IMR-90 (cell line): ENCODE measurements around the gene NCDN. TPM values are rescaled to one million over a fixed set of nuclear protein-coding genes. Genes with fewer than 3 reads are reported as not detected.

Experiments
- ATAC-seq: fragments of 200-7000 bp; cut with Tn5 transposase; 2 replicates; pipeline ENCODE4 v1.9.1; 2020; ENCODE audit warnings: low read depth, mild to moderate bottlenecking, moderate library complexity
- BruUV-seq: library from RNA; stranded (reverse); fragments of 400-500 nt; replicated peaks from 2 replicates; lab custom pipeline; 2021; lab: Mats Ljungman, UMichigan
- CTCF ChIA-PET: fragments of 300-600 bp; formaldehyde crosslinking; extraction: SDS; loops from one replicate; lab custom pipeline; 2021; ENCODE audit warnings: antibody characterized with exemption; lab: Yijun Ruan, JAX
- POLR2A ChIA-PET: fragments of 300-600 bp; sonication (Branson Sonifier 250); formaldehyde crosslinking; loops from one replicate; lab custom pipeline; 2022; ENCODE audit warnings: antibody characterized with exemption; ENCODE audit not compliant: unreplicated experiment; lab: Charles Lee
- DNase-seq: peaks from one replicate; pipeline ENCODE4 v3.0.0; 2013
- H2AFZ ChIP-seq: replicated peaks from 2 replicates; pipeline ENCODE3; 2013; ENCODE audit warnings: low read length, mild to moderate bottlenecking; ENCODE audit not compliant: poor library complexity
- H2AK5ac ChIP-seq: 2 replicates; pipeline ENCODE4 v1.6.1; 2013; ENCODE audit warnings: low read depth, low read length, inconsistent platforms
- H2AK9ac ChIP-seq: replicated peaks from 2 replicates; pipeline ENCODE3; 2013; ENCODE audit warnings: mild to moderate bottlenecking, low read depth, low read length, moderate library complexity; ENCODE audit not compliant: poor library complexity
- H2BK120ac ChIP-seq: 2 replicates; pipeline ENCODE4 v1.6.1; 2013; ENCODE audit warnings: low read depth, low read length, inconsistent platforms
- H2BK15ac ChIP-seq: 3 replicates; pipeline ENCODE4 v1.6.1; 2013; ENCODE audit warnings: low read depth, low read length, inconsistent platforms
- H2BK20ac ChIP-seq: 2 replicates; pipeline ENCODE4 v1.6.1; 2013; ENCODE audit warnings: low read depth, mild to moderate bottlenecking, inconsistent platforms, low read length, moderate library complexity
- H2BK5ac ChIP-seq: 2 replicates; pipeline ENCODE4 v1.6.1; 2013; ENCODE audit warnings: mild to moderate bottlenecking, low read depth, low read length, inconsistent platforms; ENCODE audit not compliant: poor library complexity, severe bottlenecking
- H3K14ac ChIP-seq: replicated peaks from 2 replicates; pipeline ENCODE4 v1.6.1; 2013; ENCODE audit warnings: low read depth, low read length, inconsistent platforms
- H3K18ac ChIP-seq: 2 replicates; pipeline ENCODE4 v1.6.1; 2013; ENCODE audit warnings: low read depth, low read length, control low read depth
- H3K23ac ChIP-seq: 2 replicates; pipeline ENCODE4 v1.6.1; 2013; ENCODE audit warnings: low read depth, low read length, inconsistent platforms
- H3K27ac ChIP-seq: 2 replicates; pipeline ENCODE4 v1.5.1; 2013; ENCODE audit warnings: mild to moderate bottlenecking, control low read depth, low read length; ENCODE audit not compliant: insufficient read depth
- H3K27me3 ChIP-seq: 2 replicates; pipeline ENCODE4 v1.6.1; 2013; ENCODE audit warnings: low read length; ENCODE audit not compliant: control insufficient read depth, insufficient read depth
- H3K36me3 ChIP-seq: 2 replicates; pipeline ENCODE4 v1.6.1; 2013; ENCODE audit warnings: low read length, mixed read lengths; ENCODE audit not compliant: control insufficient read depth, insufficient read depth
- H3K4ac ChIP-seq: 2 replicates; pipeline ENCODE4 v1.6.1; 2013; ENCODE audit warnings: low read depth, low read length, inconsistent platforms
- H3K4me1 ChIP-seq: 2 replicates; pipeline ENCODE4 v1.6.1; 2013; ENCODE audit warnings: low read length, mixed read lengths; ENCODE audit not compliant: control insufficient read depth, insufficient read depth
- H3K4me2 ChIP-seq: 2 replicates; pipeline ENCODE4 v1.6.1; 2013; ENCODE audit warnings: low read depth, mild to moderate bottlenecking, control low read depth, low read length, moderate library complexity
- H3K4me3 ChIP-seq: 2 replicates; pipeline ENCODE4 v1.5.1; 2013; ENCODE audit warnings: low read depth, mild to moderate bottlenecking, control low read depth, low read length, moderate library complexity; ENCODE audit not compliant: insufficient read depth
- H3K56ac ChIP-seq: 2 replicates; pipeline ENCODE4 v1.6.1; 2013; ENCODE audit warnings: low read length, inconsistent platforms; ENCODE audit not compliant: insufficient read depth; ENCODE audit errors: extremely low read depth
- H3K79me1 ChIP-seq, 2 experiments: 2 replicates each; pipeline ENCODE4 v1.6.1; 2013; ENCODE audit warnings: low read length in 2 of 2, inconsistent platforms in 1 of 2, low read depth in 1 of 2
- H3K9ac ChIP-seq: 2 replicates; pipeline ENCODE4 v1.6.1; 2013; ENCODE audit warnings: low read depth, low read length, control low read depth
- H3K9me1 ChIP-seq: 2 replicates; pipeline ENCODE4 v1.6.1; 2013; ENCODE audit warnings: low read length, inconsistent platforms; ENCODE audit not compliant: insufficient read depth
- H3K9me3 ChIP-seq: 2 replicates; pipeline ENCODE4 v1.6.1; 2013; ENCODE audit warnings: low read length; ENCODE audit not compliant: control insufficient read depth, insufficient read depth
- H4K20me1 ChIP-seq: 2 replicates; pipeline ENCODE4 v1.6.1; 2013; ENCODE audit warnings: low read length, inconsistent platforms; ENCODE audit not compliant: insufficient read depth
- H4K5ac ChIP-seq: 2 replicates; pipeline ENCODE4 v1.6.1; 2013; ENCODE audit warnings: mild to moderate bottlenecking, low read depth, low read length, control low read depth
- H4K8ac ChIP-seq, 2 experiments: 2 replicates each; pipeline ENCODE4 v1.6.1; 2013; ENCODE audit warnings: low read depth in 2 of 2, low read length in 2 of 2, control low read depth in 1 of 2, inconsistent platforms in 1 of 2
- H4K91ac ChIP-seq: 2 replicates; pipeline ENCODE4 v1.6.1; 2013; ENCODE audit warnings: low read depth, low read length, inconsistent platforms; ENCODE audit not compliant: insufficient read depth
- BHLHE40 ChIP-seq: fragments of 150-350 bp; IDR thresholded peaks from 2 replicates; pipeline ENCODE4 v1.6.1; 2016; ENCODE audit warnings: mild to moderate bottlenecking, low read depth, low read length
- CHD1 ChIP-seq: IDR thresholded peaks from 2 replicates; pipeline ENCODE4 v1.6.1; 2012; ENCODE audit warnings: low read depth, low read length, improper control_type of control experiment
- ELK1 ChIP-seq: fragments of 150-350 bp; IDR thresholded peaks from 2 replicates; pipeline ENCODE4 v1.6.1; 2016; ENCODE audit warnings: low read depth, mild to moderate bottlenecking, low read length, moderate library complexity, borderline replicate concordance
- FOS ChIP-seq: fragments of 150-350 bp; IDR thresholded peaks from 2 replicates; pipeline ENCODE4 v1.6.1; 2016; ENCODE audit warnings: low read depth, low read length
- MAFK ChIP-seq: IDR thresholded peaks from 2 replicates; pipeline ENCODE4 v1.6.1; 2012; ENCODE audit warnings: low read depth, low read length, improper control_type of control experiment
- MAZ ChIP-seq: IDR thresholded peaks from 2 replicates; pipeline ENCODE4 v1.6.1; 2012; ENCODE audit warnings: low read depth, mild to moderate bottlenecking, low read length, improper control_type of control experiment, moderate library complexity, borderline replicate concordance
- MXI1 ChIP-seq: IDR thresholded peaks from 2 replicates; pipeline ENCODE4 v1.6.1; 2012; ENCODE audit warnings: low read depth, mild to moderate bottlenecking, low read length, moderate library complexity, borderline replicate concordance
- NFE2L2 ChIP-seq: fragments of 150-350 bp; IDR thresholded peaks from 2 replicates; pipeline ENCODE4 v1.6.1; 2016; ENCODE audit warnings: low read depth, mild to moderate bottlenecking, low read length
- POLR2A ChIP-seq: IDR thresholded peaks from 2 replicates; pipeline ENCODE4 v1.6.1; 2012; ENCODE audit warnings: mild to moderate bottlenecking, low read depth, low read length
- RAD21 ChIP-seq: IDR thresholded peaks from 2 replicates; pipeline ENCODE4 v1.6.1; 2012; ENCODE audit warnings: low read length, improper control_type of control experiment
- RCOR1 ChIP-seq: IDR thresholded peaks from 2 replicates; pipeline ENCODE4 v1.6.1; 2012; ENCODE audit warnings: mild to moderate bottlenecking, low read length, improper control_type of control experiment; ENCODE audit not compliant: insufficient replicate concordance
- RFX5 ChIP-seq: IDR thresholded peaks from 2 replicates; pipeline ENCODE4 v1.8.0; 2012; ENCODE audit warnings: low read depth, mild to moderate bottlenecking, low read length, moderate library complexity
- SMC3 ChIP-seq: fragments of 150-350 bp; IDR thresholded peaks from 2 replicates; pipeline ENCODE4 v1.6.1; 2016; ENCODE audit warnings: low read depth, mild to moderate bottlenecking, antibody characterized with exemption, low read length, moderate library complexity
- USF2 ChIP-seq: fragments of 150-350 bp; IDR thresholded peaks from 2 replicates; pipeline ENCODE4 v1.6.1; 2017; ENCODE audit warnings: mild to moderate bottlenecking, antibody characterized with exemption, low read length, low read depth
- WGBS, 2 experiments: methylation state at CpG; one replicate each; pipeline versions ENCODE4 v1.1.5 to v1.1.7; 2013; ENCODE audit warnings: missing lambda C conversion rate in 2 of 2; ENCODE audit not compliant: insufficient read length in 1 of 2; ENCODE audit errors: extremely low coverage in 2 of 2; 5-methylcytosine and 5-hydroxymethylcytosine counted together
- dilution Hi-C: fragments of 300-500 bp; cut with HindIII; formaldehyde crosslinking; loops from one replicate; pipeline ENCODE4 v1.14.3; 2018; ENCODE audit warnings: low sequenced_read_pairs; ENCODE audit not compliant: unreplicated experiment
- in situ Hi-C: fragments of 300-500 bp; cut with MboI; formaldehyde crosslinking; loops from 3 replicates; pipeline ENCODE4 v1.14.3; 2019; ENCODE audit warnings: low sequenced_read_pairs, inconsistent platforms, mixed read lengths
- intact Hi-C: fragments of 100-400 bp; cut with micrococcal nuclease; formaldehyde crosslinking; loops from 2 replicates; pipeline ENCODE4 v1.10.0; 2022
- polyA plus RNA-seq, 3 experiments: library from polyadenylated mRNA; depleted of rRNA; stranded (reverse); fragments of >200 nt; gene quantifications; 2 replicates each; pipeline ENCODE4 v1.2.3, GENCODE V29; 2012; ENCODE audit warnings: low replicate concordance in 1 of 3
- total RNA-seq: library from RNA; depleted of rRNA; stranded (reverse); fragments of >200 nt; gene quantifications from 2 replicates; pipeline ENCODE4 v1.2.3, GENCODE V29; 2012

The NCDN gene
- total and polyA plus RNA-seq, 2 of the 4 experiments (the other 2 are of a cell fraction), result 10.0 to 38.8 TPM

GRCh38 chr1:35603941-35604340, 46.3 kb downstream of the NCDN start:
- ChIA-PET CTCF (no interaction called here), POLR2A (no interaction called here)
- Histone ChIP-seq H4K5ac (no peak overlapping the region), H2AFZ (no peak overlapping the region), H3K14ac (no peak overlapping the region), H3K36me3 (peaks cover 35% of the 10 kb centered on the region), H2BK15ac (no peak overlapping the region), H3K4ac (no peak overlapping the region), H3K23ac (no peak overlapping the region), H3K27me3 (no peaks in the 10 kb centered on the region), H2BK120ac (no peak overlapping the region), H4K20me1 (peaks cover 6% of the 10 kb centered on the region; the same call in 1 of the 2 replicates), H3K79me1 (peaks cover 18 to 25% of the 10 kb centered on the region in 2 experiments), H2AK5ac (no peak overlapping the region), H2BK20ac (no peak overlapping the region), H3K18ac (no peak overlapping the region), H3K9me1 (peaks cover 6% of the 10 kb centered on the region; the same call in 1 of the 2 replicates), H3K56ac (no peak overlapping the region), H2AK9ac (no peak overlapping the region), H3K9ac (no peak overlapping the region), H3K4me3 (no peak overlapping the region), H3K9me3 (no peaks in the 10 kb centered on the region), H3K27ac (no peak overlapping the region), H4K91ac (no peak overlapping the region), H2BK5ac (no peak overlapping the region), H3K4me2 (no peak overlapping the region), H4K8ac (no peak overlapping the region), H3K4me1 (peaks cover 2% of the 10 kb centered on the region; the same call in 1 of the 2 replicates)
- ATAC-seq (no peak), DNase-seq (no peak)
- intact Hi-C loops, result no loop called here
- TF ChIP-seq USF2 (no peak), FOS (no peak), ELK1 (no peak), RFX5 (no peak), MAFK (no peak), CHD1 (no peak), RAD21 (no peak), BHLHE40 (no peak), RCOR1 (no peak), SMC3 (no peak), MXI1 (no peak), MAZ (no peak), POLR2A (no peak), NFE2L2 (no peak)
- BruUV-seq, result no TSS peak
- WGBS, 2 experiments, result no CpG with 5 or more reads among the region's 4 CpGs
- dilution Hi-C loops, result no loop called here
- in situ Hi-C loops, result no loop called here
